Measurements from ENCODE around the gene THUMPD3.

Gene THUMPD3

DNA sequence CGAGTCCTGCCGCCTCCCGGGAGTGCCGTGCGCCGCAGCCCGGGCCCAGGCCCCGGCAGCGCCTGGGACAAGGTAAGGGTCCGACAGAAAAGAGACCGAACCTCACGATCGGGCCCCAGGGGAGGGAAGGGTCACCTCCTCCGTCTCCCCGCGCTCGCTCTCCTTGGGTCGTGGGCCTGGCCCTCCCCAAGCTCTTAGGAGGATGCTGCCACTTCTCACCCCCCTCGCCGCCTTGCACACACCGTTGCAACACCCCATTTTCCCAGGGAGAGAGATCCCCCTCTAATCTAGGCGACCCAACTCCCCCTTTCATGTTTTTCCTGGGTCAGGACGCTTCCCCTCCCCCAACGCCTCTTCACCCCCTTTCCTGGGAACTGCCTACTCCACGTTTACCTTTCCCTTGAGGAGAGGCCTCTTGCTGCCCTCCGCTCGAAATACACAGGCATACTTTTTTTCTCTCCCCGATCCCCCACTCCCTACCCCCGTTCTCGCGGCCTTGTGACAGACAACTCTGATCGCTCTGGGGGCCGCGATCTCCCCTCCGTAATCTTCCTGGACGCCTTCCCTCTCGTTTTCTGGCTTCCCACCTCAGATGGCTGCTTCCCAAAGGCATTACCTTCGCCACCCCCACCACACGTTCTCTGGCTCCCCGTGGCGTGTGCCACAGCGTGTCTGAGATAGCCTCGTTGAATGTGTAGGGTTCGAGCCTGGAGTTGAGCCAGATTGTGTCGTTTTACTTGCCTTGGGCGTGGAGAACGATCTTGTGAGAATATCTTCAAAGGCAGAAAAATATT lies 35.2 kb downstream of the THUMPD3 start:
- DNase-seq = peak; percentile 54

DNA sequence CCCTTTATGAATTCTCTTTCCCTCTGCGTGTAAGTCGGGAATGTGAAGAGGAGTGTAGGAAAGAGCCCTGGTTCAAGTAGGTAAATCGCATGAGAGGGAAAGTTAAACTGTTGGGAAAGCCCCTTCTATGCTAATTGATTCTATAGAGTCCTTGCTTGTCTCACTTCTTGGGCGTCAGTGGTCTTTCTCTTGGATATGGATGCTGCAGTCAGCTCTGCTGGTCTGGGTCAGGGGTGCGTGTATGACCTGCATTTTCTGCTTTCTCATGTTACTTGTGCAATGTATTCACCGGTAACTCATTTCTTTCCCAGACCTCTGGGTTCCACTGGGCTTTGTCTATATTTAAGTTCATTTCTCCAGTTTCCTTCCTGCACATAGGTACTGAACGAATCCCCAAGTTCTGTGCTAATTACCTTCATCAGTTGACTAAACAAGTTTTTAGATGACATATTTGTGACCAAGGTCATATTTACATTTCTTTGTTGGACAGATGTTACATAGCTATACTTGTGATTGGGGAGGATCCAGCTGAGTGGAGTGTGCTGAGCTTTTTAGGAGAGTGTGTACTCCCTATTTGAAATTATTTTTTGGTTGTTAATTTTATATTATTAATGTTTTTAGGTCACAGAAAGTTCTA lies 36.0 kb downstream of the THUMPD3 start:
- peak; percentile 54 for DNase-seq

DNA sequence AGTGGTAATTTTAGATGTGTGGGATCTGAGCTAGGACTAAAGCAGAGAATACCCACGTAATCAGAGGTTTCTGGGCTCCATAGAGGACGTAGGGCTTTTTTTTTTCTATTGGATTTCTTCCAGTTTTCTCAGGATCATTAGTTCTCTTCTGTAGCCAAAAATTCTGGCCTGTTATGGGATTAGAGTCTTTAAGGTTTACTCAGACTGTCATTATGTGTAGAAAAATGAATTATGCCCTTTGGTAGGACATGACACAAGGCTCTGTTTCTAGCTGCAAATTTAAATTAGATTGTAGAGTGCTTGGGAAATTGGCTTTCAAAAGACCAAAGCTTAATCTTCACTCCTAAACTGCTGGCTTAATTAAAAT lies 36.5 kb downstream of the THUMPD3 start:
- DNase-seq = no peak

DNA sequence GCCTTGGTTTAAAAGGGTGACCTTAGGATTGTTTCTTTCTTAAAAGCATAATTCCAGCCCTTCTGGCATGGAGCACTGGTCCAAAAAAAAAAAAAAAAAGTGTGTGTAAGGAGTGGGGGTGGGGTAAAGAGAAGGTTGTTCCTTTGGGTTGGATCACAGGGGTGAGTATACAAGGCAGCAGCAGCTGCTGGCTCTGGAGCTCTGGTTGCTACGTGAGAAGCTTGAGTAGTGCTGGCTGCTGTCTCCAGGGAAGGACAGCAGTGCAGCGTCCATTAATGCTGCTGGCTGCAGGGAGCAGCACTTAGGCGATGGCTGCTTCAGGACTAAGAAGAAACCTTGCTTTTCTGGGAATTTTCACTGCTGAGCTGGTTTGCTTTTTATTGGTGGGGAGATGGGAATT lies 36.9 kb downstream of the THUMPD3 start:
- DNase-seq = peak; percentile 75

DNA sequence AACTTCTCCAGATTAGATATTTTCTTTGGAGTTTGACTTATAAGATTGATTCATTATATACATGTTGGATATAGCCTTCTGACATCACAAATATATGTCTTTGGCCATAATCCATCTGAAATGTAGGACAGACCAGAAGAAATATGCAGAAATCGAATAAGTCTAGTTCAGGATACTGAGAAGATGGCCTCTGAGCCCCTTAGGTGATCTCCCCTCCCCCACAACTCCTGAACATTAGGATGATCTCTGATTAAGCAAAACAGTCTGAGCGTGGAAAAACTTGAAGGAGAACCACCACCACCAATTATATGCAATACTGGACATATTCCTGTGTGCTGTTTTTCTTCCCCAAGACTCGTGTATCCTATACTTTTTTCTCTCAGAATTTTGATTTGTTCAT lies 37.8 kb downstream of the THUMPD3 start:
- no peak for DNase-seq

DNA sequence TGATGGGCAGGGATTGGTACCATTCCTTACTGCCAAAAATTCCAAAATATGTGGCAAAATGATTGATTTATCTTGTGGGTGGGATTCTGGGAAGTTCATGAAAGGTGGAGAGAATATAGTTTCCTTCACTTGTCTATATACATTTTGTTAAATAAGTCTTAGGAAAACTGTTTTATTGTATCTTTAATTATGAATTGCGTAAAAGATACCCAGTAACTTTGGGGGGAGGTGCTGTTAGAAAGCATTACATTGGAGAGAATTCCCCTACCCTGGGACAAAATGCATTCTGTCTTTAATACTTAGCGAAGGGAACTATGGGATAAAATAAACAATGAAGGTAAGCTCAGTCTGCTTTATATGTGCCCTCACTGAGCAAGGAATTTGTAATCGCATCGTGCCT lies 39.1 kb downstream of the THUMPD3 start:
- DNase-seq = no peak

DNA sequence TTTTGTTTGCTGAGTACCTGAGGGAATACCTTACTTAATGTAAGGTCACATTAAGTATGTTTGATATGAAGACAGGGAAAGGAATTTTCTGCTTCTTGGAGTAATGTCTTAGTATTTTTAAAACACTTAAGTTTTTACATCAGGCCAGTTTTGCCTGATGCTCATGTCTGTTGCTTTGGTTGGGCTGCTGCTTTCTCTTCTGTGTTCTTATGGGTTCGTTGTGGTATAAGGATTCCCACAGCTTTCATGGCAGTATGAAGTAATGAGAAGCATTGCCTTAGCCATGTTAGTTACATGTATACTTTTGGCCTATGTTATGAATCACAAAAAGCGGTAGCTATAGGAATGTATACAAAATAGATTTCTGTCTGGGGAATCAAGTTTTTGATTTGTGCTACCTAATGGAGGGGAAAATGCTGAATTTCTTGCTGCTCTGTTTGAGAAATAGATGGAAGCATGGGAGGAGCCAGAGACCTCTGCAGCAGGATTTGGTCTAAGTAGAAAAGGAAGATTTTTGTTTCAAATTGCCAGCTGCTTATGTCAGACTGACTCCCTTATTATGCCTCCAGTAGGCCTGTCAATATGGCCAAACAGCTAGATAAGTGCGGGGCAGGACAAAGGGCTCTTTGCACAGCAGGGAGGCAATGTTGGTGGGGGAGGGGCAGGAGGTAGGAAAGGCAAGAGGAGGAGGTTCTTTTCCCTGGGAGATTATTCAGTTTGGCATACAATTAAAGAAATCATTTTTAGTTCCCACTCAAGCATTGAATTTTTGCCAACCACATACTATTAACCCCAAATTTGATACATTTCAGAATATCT lies 39.8 kb downstream of the THUMPD3 start:
- DNase-seq = peak; percentile 19

DNA sequence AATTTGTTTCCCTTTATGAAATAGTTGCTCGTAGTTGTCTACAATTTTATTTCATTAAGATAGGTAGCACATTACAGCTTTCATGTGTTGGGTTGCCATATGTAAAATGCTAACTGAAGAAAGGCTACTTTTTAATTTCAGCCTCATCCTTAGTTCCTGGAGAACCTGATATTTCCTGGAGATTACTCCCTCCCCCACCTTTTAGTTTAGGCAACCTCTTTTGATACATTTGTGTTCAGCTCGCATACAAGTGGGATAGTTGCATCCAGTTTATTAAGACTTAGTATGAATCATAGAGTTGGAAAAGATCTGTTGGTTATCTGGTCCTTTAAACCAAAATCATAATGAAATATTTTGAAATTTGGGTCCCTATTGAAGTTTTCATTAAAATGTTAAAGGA lies 40.6 kb downstream of the THUMPD3 start:
- no peak for DNase-seq

DNA sequence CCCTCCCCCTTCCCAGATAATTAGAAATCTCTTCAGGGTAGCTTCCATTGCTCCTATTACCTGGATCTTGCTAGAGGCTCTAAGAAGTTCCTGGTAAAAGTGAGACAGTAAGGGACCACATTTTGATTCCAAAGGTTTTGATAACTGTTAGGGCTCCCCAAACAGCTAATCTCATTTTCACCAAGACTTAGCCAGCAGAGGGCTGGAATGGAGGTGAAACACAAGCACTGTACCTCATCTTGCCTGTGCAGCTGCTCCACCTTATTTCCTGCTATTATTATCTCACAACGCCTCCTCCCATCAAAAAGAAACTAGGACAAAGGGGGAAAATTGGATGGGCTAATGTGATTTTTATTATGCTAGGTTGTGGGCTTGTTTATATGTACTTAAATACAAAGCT lies 41.8 kb downstream of the THUMPD3 start:
- DNase-seq = no peak

DNA sequence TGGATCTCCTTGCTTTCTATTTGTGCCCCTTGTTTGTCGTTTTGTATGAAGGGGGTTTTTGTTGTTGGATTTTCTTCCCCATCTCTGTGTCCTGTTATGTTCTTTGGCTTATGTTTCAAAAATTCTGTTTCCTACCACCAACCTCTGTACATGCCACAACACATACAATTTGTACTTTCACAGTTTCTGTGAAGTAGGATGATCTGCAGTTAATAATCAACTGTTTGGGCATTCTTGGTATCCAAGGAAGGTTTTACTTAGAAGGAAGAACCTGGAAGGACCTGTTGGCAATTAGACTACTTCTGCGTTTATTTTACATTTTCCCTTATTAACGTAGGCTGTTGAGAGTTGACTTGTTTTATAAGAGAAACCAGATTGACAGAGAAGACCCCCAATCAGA lies 42.9 kb downstream of the THUMPD3 start:
- DNase-seq = no peak

DNA sequence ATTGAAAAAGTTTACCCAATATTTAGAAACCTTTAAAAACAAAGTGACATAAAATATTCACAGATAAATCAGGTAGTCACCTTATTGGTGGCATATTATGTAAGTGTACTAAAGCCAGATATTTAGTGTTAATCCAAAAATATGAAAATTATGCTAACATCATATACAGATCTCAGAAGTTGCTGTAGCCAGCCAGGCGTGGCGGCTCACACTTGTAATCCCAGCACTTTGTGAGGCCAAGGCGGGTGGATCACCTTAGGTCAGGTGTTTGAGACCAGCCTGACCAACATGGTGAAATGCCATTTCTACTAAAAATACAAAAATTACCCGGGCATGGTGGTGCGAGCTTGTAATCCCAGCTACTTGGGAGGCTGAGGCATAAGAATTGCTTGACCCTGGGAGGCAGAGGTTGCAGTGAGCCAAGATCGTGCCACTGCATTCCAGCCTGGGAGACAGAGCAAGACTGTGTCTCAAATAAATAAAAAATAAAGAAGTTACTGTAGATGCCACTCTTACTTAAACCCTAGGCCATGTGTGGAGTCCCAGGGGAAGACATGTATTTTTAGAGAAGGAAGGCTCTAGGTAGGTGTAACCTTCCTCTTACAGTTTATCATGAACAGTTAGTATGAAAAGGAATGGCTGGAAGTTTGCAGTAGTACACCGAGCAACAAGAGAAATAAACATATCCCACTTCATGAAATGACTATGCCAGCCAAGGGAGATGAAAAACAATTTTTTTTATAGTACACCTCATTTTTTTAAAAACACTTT lies 44.2 kb downstream of the THUMPD3 start:
- DNase-seq = no peak

DNA sequence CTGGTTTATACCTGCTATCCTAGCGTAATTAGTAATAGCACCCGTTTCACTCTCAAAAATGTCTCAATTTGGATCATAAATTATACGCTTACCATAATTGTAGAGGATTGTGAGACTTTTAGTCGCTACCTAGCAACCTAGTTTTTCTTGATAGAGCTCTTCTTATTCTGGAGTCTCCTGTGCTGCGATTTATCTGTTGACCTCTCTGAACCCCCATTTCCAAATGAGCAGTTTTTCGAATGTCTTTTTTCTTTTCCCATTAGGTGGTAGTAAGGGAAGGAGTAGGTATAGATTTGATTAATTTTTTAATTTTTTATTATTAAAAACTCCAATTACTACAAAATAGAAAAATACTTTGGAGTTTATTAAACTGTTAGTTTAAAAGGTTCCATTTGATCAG lies 45.2 kb downstream of the THUMPD3 start:
- DNase-seq = no peak

DNA sequence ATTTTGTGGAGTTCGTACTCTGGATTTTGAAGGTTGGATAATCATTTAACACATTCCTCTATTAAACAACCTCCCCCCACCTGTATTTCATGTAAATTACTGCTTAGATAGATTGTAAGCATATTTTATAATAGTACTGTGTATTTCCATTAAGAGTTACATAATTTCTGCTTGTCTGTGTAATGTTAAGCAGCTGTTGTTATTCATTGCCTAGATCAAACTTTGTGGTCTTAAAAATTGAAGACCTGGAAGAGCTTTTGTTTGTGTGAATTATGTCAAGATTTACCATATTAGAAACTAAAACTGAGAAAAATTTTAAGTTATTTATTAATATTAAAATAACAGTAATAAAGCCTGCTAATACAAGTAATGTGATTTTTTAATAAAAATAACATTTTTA lies 45.7 kb downstream of the THUMPD3 start:
- DNase-seq = no peak

DNA sequence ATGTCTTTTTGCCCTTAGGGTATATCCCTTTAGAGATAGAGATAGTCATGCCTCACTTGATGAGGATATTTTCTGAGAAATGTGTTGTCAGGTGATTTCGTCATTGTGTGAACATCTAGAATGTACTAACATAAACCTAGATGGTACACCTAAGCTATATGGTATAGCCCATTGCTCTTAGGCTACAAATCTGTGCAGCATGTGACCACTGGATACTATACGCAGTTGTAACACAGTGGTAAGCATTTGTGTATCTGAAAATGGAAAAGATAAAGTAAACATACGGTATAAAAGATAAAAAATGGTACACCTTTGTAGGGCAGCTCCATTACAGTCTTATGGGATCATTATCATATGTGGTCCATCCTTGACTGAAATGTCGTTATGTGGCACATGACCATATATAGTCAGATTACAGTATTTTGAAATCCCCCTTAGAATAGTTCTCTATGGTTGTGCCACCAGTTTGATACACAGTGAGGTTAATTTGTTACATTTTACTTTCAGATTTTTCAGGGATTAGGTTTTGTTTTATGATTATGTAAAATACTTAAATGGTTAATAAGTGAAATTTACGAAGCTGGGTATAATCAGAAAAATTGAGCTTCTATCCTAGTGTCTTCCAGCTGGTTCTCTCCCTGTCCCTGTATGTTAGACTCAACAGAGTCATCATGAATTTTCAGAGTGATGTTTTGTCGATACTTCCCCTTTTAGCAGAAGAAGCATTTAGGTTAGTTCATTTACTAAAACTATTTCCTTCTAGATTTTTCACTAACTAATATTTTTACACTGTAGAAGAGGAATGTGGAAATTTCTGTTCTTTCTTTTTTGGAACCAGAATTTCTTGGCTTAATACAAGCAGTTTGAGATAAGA lies 47.4 kb downstream of the THUMPD3 start:
- DNase-seq = no peak

DNA sequence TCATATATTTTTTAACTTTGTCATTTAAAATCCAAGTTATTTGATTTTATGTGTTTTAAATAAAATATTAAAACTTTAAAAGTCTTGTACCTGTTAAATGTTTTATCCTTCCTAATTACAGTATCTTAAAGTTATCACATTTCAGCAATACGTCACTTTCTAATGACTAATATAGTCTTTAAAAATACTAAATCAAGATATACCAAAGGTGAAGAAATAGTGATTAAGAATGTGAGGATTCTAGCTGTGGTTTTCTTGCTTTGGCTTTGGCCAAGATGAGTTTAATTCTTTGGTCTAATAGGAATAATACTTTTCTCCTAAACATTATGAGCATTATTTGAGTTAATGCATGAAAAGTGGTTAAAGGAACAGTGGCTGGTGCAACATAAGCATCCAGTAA lies 48.4 kb downstream of the THUMPD3 start:
- DNase-seq = no peak

DNA sequence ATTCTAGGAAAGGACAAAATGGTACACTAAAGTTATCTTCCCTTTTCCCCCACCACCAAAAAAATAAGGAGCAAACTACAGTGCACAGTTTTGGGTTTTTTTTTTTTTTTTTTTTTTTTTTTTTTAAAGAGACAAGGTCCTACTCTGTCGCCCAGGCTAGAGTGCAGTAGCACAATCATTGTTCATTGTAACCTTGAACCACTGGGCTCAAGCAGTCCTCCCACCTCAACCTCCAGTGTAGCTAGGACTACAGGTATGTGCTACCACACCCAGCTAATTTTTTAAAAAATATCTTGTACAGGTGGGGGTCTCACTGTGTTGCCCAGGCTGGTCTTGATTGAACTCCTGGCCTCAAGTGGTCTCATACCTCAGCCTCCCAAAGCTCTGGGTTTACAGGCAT lies 49.4 kb downstream of the THUMPD3 start:
- no peak for DNase-seq

DNA sequence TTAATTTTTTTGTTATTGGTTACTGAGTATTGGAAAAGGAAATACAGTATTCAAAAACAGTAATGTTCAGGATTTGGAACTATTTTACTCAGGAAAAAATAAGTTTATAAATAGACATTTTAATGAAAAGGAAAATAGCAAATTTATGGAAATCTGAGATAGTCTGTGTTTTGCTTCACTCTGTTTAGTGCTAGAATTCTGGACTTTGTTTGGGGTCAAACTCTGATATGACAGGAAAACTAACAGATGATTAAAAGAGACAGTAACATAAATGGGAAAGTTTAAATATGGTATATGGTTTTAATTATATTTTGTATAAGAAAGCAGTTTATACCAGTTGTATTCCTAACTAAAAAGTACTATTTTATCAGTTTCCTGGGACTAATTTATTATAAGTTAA lies 52.0 kb downstream of the THUMPD3 start:
- DNase-seq = no peak

DNA sequence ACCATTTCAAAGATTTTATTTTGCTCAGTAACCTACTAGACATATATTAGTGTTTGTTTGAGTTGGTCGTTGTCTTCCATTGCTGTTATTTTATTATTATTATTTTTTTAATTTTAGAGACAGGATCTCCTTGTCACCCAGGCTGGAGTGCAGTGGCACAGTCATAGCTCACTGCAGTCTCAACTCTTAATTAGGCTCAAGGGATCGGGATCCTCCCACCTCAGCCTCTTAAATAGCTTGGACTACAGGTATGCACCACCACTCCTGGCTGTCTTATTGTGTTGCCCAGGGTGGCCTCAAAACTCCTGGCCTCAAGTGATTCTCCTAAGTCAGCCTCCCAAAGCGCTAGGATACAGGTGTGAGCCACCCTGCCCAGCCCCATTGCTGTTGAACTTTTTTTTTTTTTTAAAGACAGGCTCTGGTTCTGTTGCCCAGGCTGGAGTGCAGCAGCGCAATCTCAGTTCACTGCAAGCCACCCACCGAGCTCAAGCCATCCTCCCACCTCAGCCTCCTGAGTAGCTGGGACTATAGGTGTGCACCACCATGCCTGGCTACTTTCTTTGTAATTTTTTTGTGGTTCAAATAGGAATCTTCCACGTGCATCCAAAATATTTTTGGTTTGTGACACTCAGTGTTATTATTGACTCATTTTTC lies 52.8 kb downstream of the THUMPD3 start:
- no peak for DNase-seq

DNA sequence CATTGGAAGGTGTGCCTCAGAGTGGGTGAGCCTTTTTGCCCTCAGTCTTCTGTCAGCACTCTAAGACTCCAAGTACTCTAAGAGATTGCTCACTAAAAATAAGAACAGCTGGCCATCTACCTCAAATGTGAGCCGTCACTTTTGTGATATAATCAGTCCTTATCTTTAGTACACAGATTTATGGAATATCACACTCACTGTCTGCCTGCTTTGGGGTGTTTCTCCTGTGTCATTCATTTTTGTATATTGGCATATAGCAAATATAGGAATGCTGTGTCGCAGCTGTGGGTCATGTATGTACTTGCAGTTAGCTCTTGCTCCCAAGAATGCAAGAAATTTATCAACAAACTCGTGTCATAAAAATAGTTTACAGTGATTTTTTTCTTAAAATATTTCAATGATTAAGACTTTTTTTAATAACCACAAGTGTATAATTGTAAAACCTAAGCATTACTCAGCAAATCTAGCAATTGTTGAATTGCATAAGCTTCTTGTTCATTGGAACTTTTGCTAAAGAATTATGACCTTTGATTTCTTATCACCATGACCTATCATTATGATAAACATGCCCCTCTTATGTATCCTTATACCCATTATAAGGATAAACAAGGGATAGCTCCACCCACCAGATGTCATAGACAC lies 53.4 kb downstream of the THUMPD3 start:
- DNase-seq = no peak

DNA sequence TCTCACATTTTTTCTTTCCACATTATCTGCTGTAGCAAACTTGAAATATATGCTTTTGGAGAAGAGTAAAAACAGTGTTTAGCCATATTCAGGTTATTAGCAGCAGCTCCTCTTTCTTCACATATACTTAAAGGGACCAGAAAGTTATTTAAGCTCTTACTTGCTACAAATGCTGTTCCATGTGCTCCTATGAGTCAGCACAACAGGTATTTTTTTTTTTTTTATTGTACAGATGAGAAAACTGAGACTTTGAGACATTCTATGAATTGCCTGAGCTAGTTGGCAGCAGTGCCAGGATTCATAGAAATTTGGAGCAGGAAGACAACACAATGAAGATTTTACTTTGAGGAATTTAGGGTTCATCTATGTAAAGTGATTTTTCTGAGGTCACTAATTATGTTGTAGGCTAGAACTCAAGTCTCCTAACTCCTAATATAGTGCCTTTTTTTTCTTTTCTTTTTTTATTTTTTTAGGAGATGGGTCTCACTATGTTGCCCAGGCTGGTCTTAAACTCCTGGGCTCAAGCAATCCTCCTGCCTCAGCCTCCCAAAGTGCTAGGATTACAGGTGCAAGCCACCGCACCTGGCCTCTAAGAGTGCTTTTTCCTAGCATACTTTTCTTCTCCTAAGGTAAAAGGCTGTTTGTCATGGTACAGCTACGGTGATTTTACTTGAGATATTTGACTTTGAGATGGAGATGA lies 58.1 kb downstream of the THUMPD3 start:
- DNase-seq = no peak

All from NCI-H1092 treated with DMSO at 0.1 percent for 48 hours (cell line).